ENCODE data around the gene TOB1. TPM values are rescaled to one million over a fixed set of nuclear protein-coding genes. Genes with fewer than 3 reads are reported as not detected.

Gene TOB1
- total RNA-seq, 1 experiment from 2014 or later: 53.1 TPM

DNA sequence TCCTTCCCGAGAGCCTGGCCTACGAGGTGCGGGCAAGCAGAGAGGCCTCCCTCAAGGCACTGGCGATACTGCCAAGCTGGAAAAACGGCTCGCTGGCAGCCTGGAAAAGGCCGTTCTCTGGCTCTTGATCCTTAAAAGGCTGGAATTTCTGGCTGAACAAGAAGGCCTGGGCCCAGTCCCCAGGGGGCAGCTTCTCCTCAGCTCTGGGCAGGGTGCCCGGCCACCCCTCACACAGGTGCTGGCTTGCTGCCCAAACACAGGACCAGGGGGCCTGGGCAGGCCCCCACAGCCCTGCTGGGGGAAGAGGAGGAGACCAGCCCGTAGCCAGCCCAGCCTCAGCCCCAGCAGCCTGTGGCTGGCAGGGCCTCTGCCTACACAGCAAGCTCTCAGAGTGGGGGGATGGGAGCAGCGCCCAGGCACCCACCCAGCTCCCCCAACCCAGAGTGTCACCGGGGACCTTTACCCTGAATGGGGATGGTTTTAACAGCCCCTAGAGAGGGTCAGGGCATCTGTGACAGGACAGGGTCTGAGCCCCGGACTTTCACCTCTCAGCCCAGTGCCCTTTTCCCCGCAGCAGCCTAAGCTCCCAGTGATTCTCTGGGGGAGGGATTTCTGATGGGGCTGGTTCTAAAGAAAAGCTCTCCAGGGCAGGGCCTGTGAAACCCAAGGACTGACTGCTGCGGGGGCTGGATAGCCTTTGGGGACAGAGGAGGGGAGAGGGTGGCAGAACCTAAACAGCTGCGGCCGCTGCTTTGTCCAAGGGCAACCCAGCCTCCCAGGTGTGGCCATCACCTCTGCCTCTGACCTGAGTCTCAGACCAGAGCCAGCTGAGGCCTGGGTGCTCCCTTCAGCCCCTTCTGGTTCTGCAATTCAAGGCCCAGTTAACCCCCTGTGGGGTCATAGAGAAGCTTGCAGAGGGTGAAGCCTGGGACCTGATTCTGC lies 38.6 kb upstream of the TOB1 start:
- intact Hi-C loops (cut with micrococcal nuclease): loop anchor here (1.0 kb wide), 1 partner anchor 37 kb away; no protein-coding TSS in a partner anchor
- TF ChIP-seq, protein P1, sequence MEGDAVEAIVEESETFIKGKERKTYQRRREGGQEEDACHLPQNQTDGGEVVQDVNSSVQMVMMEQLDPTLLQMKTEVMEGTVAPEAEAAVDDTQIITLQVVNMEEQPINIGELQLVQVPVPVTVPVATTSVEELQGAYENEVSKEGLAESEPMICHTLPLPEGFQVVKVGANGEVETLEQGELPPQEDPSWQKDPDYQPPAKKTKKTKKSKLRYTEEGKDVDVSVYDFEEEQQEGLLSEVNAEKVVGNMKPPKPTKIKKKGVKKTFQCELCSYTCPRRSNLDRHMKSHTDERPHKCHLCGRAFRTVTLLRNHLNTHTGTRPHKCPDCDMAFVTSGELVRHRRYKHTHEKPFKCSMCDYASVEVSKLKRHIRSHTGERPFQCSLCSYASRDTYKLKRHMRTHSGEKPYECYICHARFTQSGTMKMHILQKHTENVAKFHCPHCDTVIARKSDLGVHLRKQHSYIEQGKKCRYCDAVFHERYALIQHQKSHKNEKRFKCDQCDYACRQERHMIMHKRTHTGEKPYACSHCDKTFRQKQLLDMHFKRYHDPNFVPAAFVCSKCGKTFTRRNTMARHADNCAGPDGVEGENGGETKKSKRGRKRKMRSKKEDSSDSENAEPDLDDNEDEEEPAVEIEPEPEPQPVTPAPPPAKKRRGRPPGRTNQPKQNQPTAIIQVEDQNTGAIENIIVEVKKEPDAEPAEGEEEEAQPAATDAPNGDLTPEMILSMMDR (IDR thresholded peaks at IDR 0.05; ENCODE audit: unreplicated experiment): no peak
- ChIA-PET POLR2A (interaction anchor here (0.6 to 8.4 kb wide), 13 partner anchors 8 to 319 kb away, joined by 3 to 139 read pairs (median 5); partner anchors contain the start of gene TOB1), CTCF (interaction anchor here (0.7 to 1.7 kb wide), 3 partner anchors 16 to 121 kb away, joined by 3 to 8 read pairs (median 4); partner anchors contain the start of gene TOB1)
- DNase-seq (ENCODE audit: unreplicated experiment): peak; percentile 34
- peak overlapping the region; percentile 58 for H3K4me3 Mint-ChIP-seq (ENCODE audit: unreplicated experiment)
- BruUV-seq (replicated peaks): no TSS peak
- H3K9me3 Mint-ChIP-seq (ENCODE audit: unreplicated experiment): no peaks in the 10 kb centered on the region
- no peaks in the 10 kb centered on the region for H3K27me3 Mint-ChIP-seq (ENCODE audit: insufficient read depth, unreplicated experiment)
- no peaks in the 10 kb centered on the region for H3K36me3 Mint-ChIP-seq (ENCODE audit: insufficient read depth, unreplicated experiment)
- H3K4me1 Mint-ChIP-seq (ENCODE audit: insufficient read depth, unreplicated experiment): peaks cover 32% of the 10 kb centered on the region
- H3K27ac Mint-ChIP-seq (ENCODE audit: low read depth, unreplicated experiment): peak overlapping the region; percentile 95

DNA sequence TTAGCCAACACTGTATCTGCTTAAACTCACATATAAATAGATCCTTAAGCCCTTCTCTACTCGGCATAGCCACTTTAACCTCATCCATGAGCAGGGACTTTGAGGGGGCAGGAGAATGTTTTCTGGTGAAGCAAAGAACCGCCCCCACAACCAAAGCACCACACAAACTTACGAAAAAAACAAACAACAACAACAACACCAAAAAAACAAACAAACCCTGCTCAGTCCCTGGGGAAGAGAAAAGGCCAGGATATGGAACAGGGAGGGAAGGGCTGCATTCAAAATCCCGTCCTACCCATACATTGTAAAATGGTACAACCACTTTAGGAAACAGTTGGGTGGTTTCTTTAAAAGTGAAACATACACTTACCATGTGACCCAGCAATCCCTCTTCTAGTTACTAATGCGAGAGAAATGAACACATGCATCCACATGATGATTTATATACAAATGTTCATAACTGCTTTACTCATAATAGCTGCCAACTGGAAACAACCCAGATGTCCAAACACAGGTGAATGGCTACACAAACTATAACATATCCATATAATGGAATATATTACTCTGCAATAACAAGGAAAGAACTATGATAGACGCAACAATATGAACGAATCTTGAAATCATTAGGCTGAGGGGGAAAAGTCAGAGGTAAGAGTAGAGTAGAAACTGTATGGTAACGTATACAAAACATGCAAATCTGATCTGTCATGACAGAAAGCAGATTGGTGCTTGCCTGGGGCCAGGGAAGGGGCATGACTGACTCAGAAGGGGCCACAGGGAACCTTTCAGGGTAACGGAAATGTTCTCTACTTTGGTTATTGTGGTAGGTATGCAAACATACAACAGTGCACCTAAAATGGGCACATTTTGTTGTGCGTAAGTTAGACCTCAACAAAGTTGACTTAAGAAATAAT lies 37.7 kb upstream of the TOB1 start:
- TSS peak; percentile 27 for BruUV-seq (replicated peaks)
- H3K9me3 Mint-ChIP-seq (ENCODE audit: unreplicated experiment): no peaks in the 10 kb centered on the region
- peak; percentile 63 for DNase-seq (ENCODE audit: unreplicated experiment)
- ChIA-PET CTCF (interaction anchor here (0.7 kb wide), 1 partner anchor 120 kb away, joined by 4 read pairs; no protein-coding TSS in a partner anchor), POLR2A (interaction anchor here (0.6 to 8.4 kb wide), 18 partner anchors 11 to 51 kb away, joined by 3 to 139 read pairs (median 5); partner anchors contain the start of gene TOB1)
- intact Hi-C loops (cut with micrococcal nuclease): loop anchor here (1.0 kb wide), 1 partner anchor 37 kb away; no protein-coding TSS in a partner anchor
- H3K27ac Mint-ChIP-seq (ENCODE audit: low read depth, unreplicated experiment): peak overlapping the region; percentile 95
- peaks cover 22% of the 10 kb centered on the region for H3K4me1 Mint-ChIP-seq (ENCODE audit: insufficient read depth, unreplicated experiment)
- H3K27me3 Mint-ChIP-seq (ENCODE audit: insufficient read depth, unreplicated experiment): no peaks in the 10 kb centered on the region
- TF ChIP-seq, protein P1 (IDR thresholded peaks at IDR 0.05; ENCODE audit: unreplicated experiment): no peak
- H3K36me3 Mint-ChIP-seq (ENCODE audit: insufficient read depth, unreplicated experiment): no peaks in the 10 kb centered on the region
- peak overlapping the region; percentile 58 for H3K4me3 Mint-ChIP-seq (ENCODE audit: unreplicated experiment)

DNA sequence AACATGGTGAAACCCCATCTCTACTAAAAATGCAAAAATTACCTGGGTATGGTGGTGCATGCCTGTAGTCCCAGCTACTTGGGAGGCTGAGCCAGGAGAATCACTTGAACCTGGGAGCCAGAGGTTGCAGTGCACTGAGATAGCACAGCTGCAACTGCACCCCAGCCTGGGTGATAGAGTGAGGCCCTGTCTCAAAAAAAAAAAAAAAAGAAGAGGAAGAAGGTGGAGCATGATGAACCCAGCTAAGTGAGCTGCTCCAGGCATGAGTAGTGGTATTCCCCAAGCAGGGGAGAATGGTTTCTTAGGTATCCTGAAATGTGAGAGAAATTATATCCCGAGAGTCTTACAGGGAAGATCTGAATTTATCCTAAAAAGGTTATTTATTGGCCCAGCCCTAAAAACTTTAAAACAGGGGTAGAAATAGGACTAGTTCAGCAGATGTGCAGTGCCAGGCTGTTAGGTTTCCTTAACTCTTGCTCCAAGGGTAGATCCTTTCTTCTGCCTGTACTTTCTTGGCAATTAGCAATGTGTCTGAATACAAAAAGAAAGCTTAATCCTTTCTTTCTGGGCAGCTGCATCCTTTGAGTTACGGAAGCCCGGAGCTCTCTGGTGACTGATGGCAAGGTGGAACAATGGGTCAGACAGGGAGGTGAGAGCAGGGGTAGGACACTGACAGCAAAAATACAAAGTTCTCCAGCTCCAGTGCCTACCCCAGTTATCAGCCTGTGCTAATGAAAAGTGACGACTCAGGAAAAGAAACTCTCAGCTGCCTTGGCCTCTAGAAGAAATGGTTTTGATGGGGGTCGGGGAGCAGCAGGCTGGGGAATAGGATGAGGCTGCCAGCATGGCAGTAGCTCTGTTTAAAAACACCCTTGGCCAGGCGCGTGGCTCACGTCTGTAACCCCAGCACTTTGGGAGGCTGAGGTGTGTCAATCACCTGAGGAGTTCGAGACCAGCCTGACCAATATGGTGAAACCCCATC lies 36.5 kb upstream of the TOB1 start:
- DNase-seq (ENCODE audit: unreplicated experiment): no peak
- Mint-ChIP-seq H3K4me3 (ENCODE audit: unreplicated experiment) (no peak overlapping the region), H3K27ac (ENCODE audit: low read depth, unreplicated experiment) (peak overlapping the region; percentile 95), H3K9me3 (ENCODE audit: unreplicated experiment) (no peaks in the 10 kb centered on the region), H3K27me3 (ENCODE audit: insufficient read depth, unreplicated experiment) (no peaks in the 10 kb centered on the region), H3K4me1 (ENCODE audit: insufficient read depth, unreplicated experiment) (peaks cover 21% of the 10 kb centered on the region), H3K36me3 (ENCODE audit: insufficient read depth, unreplicated experiment) (no peaks in the 10 kb centered on the region)
- POLR2A ChIA-PET: interaction anchor here (0.6 to 8.4 kb wide), 14 partner anchors 10 to 182 kb away, joined by 3 to 139 read pairs (median 5); partner anchors contain the start of gene TOB1
- BruUV-seq (replicated peaks): no TSS peak
- intact Hi-C loops (cut with micrococcal nuclease): no loop called here
- TF ChIP-seq, protein P1 (IDR thresholded peaks at IDR 0.05; ENCODE audit: unreplicated experiment): no peak
- CTCF ChIA-PET: interaction anchor here (0.5 to 1.7 kb wide), 4 partner anchors 14 to 93 kb away, joined by 3 to 4 read pairs (median 4); no protein-coding TSS in a partner anchor

Measured in MCF 10A (cell line).